GM12891 (cell line): Measurements from ENCODE around the gene DCDC1.

Experiments used
- POLR2A ChIP-seq: IDR thresholded peaks from 2 replicates; pipeline ENCODE4 v1.6.1; 2011; ENCODE audit warnings: low read depth, low read length, control low read depth
- POLR2AphosphoS5 ChIP-seq: IDR thresholded peaks from 2 replicates; pipeline ENCODE4 v1.6.1; 2011; ENCODE audit warnings: low read depth, low read length, control low read depth
- POU2F2 ChIP-seq: IDR thresholded peaks from 2 replicates; pipeline ENCODE4 v1.6.1; 2011; ENCODE audit warnings: low read depth, mild to moderate bottlenecking, control low read depth, low read length, moderate library complexity
- SPI1 ChIP-seq: IDR thresholded peaks from 2 replicates; pipeline ENCODE4 v1.6.1; 2011; ENCODE audit warnings: low read depth, low read length, control low read depth
- TAF1 ChIP-seq: IDR thresholded peaks from 2 replicates; pipeline ENCODE4 v1.6.1; 2011; ENCODE audit warnings: low read depth, low read length, control low read depth

GRCh38 chr11:30832831-30833230, 536.7 kb downstream of the DCDC1 start:
- no peak for TF ChIP-seq POLR2A
- TF ChIP-seq TAF1, result no peak
- no peak for TF ChIP-seq POLR2AphosphoS5
- no peak for TF ChIP-seq POU2F2
- TF ChIP-seq SPI1, result no peak
